Astrocyte of the spinal cord (primary cell): Measurements from ENCODE around the gene FGF16.

Experiments used
- DNase-seq: peaks from one replicate; pipeline ENCODE4 v3.0.0; 2011; ENCODE audit warnings: low read depth, low spot score
- H3K4me3 ChIP-seq: 2 replicates; pipeline ENCODE4 v1.5.1; 2011; ENCODE audit warnings: low read depth, mild to moderate bottlenecking, low read length, moderate library complexity
- CTCF ChIP-seq: IDR thresholded peaks from 2 replicates; pipeline ENCODE4 v1.5.1; 2012; ENCODE audit warnings: low read depth, mild to moderate bottlenecking, low read length, inconsistent platforms
- in situ Hi-C: cut with HindIII; loops from 2 replicates; pipeline ENCODE4 v1.10.0; 2017; ENCODE audit warnings: low sequenced_read_pairs

Gene FGF16

GRCh38 chrX:77434962-77435361, 12.2 kb upstream of the FGF16 start:
- DNase-seq: no peak
- H3K4me3 ChIP-seq: no peak overlapping the region
- in situ Hi-C loops: no loop called here
- TF ChIP-seq CTCF: no peak

- no peak for DNase-seq
- TF ChIP-seq CTCF: no peak
- in situ Hi-C loops: no loop called here
- no peak overlapping the region for H3K4me3 ChIP-seq
Observed at GRCh38 chrX:77436271-77436670, 10.9 kb upstream of the FGF16 start.

- DNase-seq: no peak
- TF ChIP-seq CTCF: no peak
- in situ Hi-C loops: no loop called here
- no peak overlapping the region for H3K4me3 ChIP-seq
Observed at GRCh38 chrX:77436682-77437081, 10.5 kb upstream of the FGF16 start.

- TF ChIP-seq CTCF: no peak
- no peak overlapping the region for H3K4me3 ChIP-seq
- DNase-seq: peak; percentile 23
- in situ Hi-C loops: no loop called here
Observed at GRCh38 chrX:77440330-77440729, 6.9 kb upstream of the FGF16 start.

GRCh38 chrX:77441033-77441432, 6.2 kb upstream of the FGF16 start:
- H3K4me3 ChIP-seq: no peak overlapping the region
- in situ Hi-C loops: no loop called here
- no peak for TF ChIP-seq CTCF
- DNase-seq: no peak

GRCh38 chrX:77441479-77441878, 5.7 kb upstream of the FGF16 start:
- TF ChIP-seq CTCF: no peak
- no peak overlapping the region for H3K4me3 ChIP-seq
- DNase-seq: no peak
- in situ Hi-C loops: no loop called here

- no peak for TF ChIP-seq CTCF
Observed at GRCh38 chrX:77442728-77443127, 4.5 kb upstream of the FGF16 start.

More at GRCh38 chrX:77442728-77443127, 4.5 kb upstream of the FGF16 start:
- in situ Hi-C loops: no loop called here
- peak; percentile 75 for DNase-seq
- no peak overlapping the region for H3K4me3 ChIP-seq
